ENCODE data around the gene CEP85L.

The CEP85L gene

DNA sequence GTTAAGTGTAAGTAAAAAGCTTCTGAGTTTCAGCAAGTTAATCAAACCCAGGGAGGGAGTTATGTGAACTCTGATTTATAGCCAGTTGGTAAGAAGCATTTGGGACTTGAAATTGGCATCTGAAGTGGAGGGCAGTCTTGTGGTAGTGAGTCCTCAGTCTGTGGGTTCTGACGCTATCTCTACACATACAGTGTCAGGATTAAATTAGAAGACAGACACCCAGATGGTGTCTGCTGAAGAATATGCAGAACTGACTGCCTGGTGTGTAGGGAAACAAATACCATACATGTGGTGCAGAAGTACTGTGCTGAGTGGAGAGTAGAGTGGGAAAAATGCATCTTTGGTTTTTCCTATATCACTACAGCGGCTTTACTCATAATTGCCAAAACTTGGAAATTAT, 146.8 kb downstream of the CEP85L start:
- in situ Hi-C loops (cut with HindIII; ENCODE audit: low sequenced_read_pairs): no loop called here

DNA sequence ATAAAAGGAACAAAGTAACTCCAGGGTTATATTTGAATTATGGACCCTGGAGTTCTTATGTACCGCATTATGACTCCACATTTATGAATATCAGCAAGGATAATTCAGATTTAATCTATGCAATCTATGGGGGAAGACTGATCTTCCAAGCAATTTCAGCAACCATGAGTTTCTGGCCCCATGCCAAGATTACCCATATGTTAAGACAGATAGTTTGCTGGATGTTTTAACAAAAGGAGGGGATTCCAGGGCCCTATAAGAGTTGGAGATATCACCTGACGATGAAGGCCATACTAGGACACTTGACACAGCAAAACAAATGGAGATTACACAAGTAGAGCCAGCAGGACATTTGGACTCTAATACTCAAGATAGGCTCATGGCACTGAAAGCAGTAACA, 149.2 kb downstream of the CEP85L start:
- in situ Hi-C loops (cut with HindIII; ENCODE audit: low sequenced_read_pairs): no loop called here

DNA sequence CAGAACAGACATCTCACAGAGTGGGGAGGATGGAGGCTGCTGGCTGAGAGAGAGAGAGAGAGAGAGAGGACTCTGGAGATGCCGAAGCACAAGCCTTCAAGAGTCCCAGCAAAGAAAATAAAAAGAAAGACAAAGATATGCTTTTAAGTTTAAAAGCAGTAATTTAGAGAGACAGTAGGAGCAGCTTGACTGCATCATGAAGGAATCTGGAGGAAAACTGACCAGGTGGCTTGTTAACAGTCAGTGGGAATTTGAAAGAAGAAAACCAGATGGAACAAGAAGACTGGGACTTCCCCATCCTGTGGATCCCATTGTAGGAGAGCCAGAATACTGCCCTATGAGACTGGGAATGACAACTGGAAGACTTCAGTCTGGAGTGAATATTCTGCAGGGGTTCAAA, 149.6 kb downstream of the CEP85L start:
- in situ Hi-C loops (cut with HindIII; ENCODE audit: low sequenced_read_pairs): no loop called here

DNA sequence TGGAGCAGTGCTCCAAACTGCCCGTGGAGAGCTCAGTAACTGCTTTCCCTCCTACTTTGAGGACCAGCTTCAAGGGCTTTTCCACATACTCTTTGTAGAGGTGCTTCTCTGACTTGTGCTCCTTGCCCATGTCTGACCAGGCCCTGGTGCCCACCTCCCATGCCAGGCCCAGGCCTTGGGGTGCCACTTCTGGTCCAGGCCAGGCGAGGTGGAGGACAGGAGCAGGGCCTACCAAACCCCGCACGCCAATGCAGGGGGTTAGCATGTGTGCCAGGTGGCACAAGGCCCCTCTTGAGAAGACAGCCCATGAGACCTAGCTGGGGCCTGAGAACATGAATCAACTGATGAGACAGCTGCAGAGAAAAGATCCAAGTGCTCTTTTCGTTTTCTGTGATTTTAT, 150.3 kb downstream of the CEP85L start:
- in situ Hi-C loops (cut with HindIII; ENCODE audit: low sequenced_read_pairs): no loop called here

DNA sequence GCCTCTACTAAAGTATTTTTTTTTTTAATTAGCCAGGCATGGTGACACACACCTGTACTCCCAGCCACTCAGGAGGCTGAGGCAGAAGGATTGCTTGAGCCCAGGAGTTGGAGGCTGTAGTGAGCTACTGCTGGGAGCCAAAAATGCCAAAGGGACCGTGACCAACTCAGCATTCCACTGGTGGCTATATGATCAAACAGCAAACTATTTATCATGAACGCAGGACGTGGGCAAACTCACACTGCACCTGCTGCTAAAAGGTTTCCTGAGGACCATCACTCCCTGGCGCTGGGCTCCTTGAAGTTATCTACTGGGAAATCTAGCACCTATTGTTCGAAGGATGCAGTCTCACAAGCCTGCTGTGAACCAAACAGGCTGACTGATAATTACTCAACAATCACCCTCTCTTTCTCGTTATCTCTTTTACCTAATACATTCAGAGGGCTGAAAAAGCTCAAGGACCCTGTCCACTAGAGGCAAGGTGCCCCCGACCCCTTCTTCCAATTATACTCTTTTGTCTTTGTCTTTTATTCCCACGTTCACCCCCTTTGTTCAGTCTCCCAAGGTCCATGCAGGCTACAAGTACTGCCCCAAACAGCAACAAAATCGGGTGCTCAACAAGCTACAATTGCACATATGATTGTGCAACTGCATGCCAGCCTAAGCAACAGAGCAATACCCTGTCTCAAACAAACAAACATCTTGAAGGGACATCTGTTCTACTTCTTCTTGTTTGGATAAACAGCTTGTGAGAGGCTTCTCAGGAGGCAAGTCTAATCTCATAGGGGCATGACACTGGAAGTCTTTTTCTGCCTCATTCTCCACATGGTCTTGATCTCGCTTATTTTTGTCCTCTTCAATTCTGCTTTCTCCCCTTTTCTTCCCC, 151.0 kb downstream of the CEP85L start:
- in situ Hi-C loops (cut with HindIII; ENCODE audit: low sequenced_read_pairs): no loop called here

DNA sequence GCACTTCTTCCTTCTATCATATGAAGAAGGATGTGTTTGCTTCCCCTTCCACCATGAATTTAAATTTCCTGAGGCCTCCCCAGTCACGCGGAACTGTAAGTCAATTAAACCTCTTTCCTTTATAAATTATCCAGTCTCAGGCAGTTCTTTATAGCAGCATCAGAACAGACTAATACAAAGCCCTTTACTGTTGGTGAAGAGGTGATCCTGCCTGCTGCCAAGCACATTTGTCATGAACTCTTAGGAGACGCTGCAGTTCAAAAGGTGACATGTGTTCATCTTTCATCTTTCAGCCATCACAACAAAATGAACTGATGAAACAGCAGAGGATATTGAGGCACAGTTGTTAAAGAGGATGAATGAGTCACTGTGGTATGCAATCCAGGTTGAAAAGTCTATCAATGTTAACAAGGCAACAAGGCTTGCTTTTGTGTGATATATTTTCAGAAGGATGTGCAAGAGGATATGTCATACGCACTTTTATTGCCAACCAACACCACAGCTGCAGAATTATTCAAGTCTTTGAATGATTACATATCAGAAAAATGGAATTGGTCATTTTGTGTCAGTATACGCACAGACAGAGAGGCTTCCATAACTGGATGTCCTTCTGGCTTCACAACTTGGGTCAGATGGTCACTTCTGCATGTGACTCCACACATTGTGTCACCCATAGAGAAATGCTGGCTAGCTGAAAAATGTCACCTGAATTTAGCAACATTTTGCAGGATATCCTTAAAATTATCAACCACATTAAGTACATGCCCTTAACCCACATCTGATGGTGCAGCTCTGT, 155.7 kb downstream of the CEP85L start:
- in situ Hi-C loops (cut with HindIII; ENCODE audit: low sequenced_read_pairs): no loop called here

DNA sequence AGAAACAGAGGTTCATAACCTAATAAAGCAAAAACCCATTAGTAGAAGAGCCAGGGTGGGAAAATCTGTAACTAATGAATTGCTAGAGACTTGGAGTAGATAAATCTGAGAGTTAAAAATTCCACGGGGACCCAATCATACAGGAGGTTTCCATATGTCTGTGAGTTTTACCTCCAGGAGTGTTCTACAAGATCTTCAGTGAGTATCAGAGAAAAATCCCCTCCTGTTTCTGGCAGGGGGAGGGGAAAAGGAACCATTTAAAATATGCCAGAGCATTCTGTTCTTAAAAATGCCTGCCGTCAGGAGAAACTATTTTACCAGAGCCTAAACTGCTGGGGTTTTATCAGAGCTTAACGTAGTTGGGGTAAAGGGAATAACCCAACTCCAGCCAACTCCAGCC, 157.3 kb downstream of the CEP85L start:
- in situ Hi-C loops (cut with HindIII; ENCODE audit: low sequenced_read_pairs): no loop called here

DNA sequence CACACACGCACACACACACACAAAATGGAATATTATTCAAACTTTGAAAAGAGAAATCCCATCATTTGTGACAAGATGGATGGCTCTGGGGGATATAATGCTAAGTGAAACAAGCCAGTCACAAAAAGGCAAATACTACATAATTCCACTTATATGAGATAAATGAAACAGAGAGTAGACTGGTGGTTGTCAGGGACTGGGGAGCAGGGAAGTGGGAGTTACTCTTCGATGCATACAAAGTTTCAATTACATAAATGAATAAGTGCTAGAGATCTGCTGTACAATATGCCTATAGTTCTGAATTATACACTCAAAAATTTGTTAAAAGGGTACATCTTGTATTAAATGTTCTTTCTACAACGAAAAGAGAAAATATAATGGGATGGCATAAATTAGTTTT, 161.4 kb downstream of the CEP85L start:
- in situ Hi-C loops (cut with HindIII; ENCODE audit: low sequenced_read_pairs): no loop called here

DNA sequence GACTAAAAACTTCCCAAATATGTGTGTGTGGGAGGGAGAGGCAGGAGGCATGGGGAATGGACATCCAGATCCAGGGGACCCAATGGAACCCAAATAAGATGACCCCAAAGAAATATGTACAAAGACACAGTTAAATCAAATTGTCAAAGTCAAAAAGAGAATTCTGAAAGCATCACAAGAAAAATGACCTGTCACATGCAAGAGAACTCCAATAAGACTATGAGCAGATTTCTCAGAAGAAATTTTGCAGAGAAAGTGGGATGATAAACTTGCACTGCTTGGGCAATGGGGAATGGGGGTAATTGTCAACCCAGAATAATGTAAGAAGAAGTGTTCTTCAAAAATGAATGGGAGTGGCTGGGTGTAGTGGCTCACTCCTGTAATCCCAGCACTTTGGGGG, 162.8 kb downstream of the CEP85L start:
- in situ Hi-C loops (cut with HindIII; ENCODE audit: low sequenced_read_pairs): no loop called here

DNA sequence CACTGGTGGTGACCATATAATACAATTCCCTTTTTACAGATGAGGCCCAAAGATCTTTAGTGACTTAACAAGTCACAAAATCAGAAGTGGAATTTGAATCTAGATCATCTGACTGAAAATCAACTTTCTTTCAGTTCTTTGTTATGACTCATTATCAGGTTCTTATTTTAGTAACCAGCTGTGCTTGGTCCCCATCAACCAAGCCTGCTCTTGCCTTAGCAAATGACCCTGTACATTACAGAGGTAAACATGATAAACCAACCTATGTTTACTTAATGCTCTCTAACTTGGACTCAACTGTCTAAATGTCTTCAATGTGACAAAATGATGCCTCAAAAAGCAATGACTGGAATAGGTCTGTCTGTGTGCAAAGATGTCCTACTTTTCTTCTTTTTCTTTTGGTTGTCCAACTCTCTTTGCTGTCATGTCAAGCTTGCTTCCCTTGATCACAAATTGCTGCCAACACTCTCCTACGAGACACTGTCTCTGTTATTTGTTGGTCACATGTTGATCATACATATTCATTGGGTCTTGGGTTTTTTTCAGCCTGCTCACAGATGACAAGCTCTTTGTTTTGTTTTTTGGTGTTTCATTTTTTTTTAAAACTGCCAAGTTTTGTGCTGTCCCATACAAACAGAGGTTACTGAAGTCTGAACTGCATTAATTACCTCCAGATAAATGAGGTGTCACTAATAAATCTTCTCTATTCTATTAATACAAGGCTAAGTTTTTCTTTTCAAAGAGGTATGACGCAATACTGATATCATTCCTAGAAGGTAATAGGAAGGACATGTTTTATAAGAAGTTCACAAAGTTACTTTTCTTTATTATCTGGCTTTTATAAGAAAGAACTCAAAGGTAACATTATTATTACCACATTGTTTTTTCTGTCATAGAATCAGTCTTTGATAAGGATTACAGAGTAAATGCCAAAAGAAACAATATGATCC, 165.5 kb downstream of the CEP85L start:
- in situ Hi-C loops (cut with HindIII; ENCODE audit: low sequenced_read_pairs): no loop called here

DNA sequence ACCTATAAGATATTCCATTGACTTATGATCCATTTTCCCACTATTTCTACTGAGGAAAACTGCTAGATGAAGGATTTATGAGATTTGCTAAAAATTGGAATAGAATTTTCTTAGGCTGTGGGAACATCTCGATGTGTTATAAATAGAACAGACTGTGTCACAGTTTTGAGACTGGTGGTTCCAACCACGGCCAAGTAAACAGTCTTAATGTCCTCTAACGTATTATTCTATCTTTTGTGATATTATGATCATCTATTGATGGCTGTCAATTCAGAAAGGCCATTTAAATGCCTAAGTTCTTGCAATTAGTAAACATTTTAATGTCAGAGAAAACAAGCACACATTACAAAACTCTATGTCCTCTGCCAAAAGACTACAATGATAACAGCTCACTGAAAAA, 174.8 kb downstream of the CEP85L start:
- in situ Hi-C loops (cut with HindIII; ENCODE audit: low sequenced_read_pairs): no loop called here

DNA sequence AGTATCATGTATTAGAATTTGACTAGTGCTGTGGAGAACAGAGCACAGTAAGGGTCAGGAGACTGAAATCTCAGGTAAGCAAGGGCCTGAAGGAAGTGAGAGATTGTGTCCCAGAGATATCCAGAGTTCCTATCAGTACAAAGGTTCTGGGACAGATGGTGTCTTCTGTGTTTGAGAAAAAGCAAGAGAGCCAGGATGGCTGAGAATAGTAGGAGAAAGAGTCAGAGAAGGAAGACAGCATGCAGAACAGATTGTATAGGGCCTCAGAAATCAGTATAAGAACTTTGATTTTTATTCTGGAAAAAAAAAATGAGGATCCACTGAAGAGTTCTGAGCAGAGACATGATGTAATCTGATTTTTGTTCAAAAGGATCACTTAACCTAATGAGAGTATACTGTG, 178.1 kb downstream of the CEP85L start:
- in situ Hi-C loops (cut with HindIII; ENCODE audit: low sequenced_read_pairs): no loop called here

DNA sequence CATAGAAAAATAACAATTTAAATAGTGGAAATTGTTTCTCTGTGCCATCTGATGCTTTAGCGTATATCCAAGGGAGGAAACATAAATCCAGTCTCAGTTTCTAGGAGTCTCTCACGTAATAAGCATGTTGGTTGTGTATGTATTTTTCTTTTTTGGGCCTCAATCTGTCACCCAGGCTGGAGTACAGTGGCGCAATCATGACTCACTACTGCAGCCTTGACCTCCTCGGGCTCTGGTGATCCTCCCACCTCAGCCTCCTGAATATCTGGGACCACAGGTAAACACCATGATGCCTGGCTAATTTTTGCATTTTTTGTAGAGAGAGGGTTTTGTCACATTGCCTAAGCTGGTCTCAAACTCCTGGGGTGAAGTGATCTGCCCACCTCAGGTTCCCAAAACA, 181.9 kb downstream of the CEP85L start:
- in situ Hi-C loops (cut with HindIII; ENCODE audit: low sequenced_read_pairs): no loop called here

DNA sequence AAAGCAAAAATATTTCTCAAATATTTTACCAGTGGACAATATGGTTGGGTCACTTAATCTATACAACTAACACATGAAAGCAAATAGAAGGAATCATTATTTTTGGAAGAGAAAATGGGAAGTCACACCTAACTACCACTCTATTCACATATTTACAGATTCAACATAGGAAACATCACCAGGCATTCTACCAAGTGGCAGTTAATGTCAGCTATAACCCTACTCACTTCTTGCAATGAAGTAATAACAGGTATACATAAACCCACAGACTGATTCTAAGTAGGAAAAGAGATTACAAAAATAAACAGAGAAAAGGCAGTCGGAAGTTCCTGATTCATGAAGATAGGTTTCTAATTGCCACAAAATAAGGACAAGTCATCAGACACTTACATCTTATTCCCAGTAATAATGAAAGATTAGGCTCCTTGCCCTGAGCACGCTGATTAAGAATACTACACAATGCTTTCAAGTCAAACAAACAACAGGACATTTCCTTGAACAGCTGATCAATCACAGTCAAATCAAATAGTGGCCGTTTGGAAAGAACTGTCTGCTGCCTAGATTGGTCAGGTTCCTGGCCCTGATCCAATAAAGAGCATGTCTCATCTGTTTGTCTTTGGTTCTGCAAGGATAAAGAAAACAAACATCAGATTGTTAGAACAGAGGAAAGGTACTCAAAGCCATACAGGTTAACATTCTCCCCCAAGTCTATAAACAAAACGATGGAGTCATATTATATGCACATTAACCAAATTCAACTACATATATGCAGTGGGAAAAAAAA, 182.5 kb downstream of the CEP85L start:
- in situ Hi-C loops (cut with HindIII; ENCODE audit: low sequenced_read_pairs): no loop called here

DNA sequence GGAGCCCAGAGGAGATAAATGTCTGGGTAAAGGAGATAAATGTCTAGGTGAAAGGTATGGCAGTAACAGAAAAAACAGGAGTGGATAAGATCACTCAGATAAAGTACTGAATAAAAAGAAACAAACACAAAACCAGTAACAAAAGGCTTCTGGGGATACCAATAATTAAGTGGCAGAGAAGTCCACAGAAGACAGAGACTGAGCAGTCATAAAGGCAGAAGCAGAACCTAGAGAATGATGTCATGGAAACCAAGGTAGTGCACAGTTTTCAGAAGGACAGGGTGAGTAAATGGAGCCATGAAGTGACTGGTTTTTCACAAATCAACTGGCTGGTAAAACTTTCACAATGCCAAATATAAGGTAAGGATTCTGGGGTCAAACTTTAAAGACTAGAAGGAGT, 184.2 kb downstream of the CEP85L start:
- in situ Hi-C loops (cut with HindIII; ENCODE audit: low sequenced_read_pairs): no loop called here

DNA sequence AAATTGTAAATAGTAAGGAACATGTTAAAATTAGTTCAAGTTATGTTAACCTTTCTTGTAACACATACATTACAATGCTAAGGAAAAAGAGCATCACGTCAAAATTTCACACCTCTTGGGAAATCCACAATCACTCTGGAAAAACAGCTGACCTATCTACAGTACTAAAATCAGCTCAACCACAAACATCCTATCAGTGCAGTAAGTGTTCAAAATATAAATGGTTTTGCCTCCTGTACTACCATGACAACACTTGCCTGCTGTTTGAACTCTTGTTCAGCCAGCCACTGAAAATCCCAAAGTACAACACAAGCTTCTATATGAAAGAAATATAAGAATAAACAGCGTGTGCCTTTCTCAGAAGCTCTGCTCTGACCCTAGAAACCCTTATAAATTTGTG, 186.8 kb downstream of the CEP85L start:
- in situ Hi-C loops (cut with HindIII; ENCODE audit: low sequenced_read_pairs): no loop called here

DNA sequence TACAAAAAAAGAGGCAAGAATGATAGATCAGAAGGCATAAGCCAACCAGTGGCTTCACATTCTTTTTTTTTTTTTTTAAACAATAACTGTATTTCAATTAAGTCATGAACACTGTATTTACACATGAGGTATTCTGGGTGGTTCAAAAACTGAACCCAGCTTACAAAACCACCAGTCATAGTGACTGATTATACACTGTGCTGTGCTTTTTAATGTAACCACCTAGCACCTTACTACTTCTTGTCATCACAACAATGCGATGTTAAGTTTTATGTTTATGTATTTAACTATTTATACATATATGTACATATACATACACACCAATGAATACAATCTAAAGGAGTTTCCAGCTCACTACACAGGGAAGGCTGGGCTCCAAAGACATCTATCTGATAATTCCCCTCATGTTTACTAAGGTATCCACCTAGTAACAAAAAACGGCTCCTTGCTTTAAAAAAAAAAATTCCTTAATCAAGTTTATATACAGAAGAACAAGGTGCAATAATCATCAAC, 190.4 kb downstream of the CEP85L start:
- in situ Hi-C loops (cut with HindIII; ENCODE audit: low sequenced_read_pairs): no loop called here

DNA sequence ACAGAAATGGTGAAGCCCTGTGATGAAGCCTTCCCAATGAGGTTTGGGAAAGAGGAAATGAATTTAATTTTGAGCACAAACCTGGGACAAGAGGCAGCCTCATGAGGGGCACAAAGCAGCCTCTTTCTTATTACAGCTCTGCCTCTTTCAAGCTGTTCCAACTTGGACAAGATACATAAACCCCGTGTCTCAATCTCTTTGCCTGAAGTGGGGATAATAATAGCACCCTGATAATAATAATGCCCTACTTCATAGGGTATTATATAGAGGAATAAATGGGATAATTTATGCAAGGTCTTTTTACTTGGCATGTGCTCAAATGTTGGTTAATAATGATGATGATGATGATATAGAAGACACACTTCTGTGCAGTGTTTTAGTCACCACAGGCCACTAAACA, 194.4 kb downstream of the CEP85L start:
- in situ Hi-C loops (cut with HindIII; ENCODE audit: low sequenced_read_pairs): no loop called here

DNA sequence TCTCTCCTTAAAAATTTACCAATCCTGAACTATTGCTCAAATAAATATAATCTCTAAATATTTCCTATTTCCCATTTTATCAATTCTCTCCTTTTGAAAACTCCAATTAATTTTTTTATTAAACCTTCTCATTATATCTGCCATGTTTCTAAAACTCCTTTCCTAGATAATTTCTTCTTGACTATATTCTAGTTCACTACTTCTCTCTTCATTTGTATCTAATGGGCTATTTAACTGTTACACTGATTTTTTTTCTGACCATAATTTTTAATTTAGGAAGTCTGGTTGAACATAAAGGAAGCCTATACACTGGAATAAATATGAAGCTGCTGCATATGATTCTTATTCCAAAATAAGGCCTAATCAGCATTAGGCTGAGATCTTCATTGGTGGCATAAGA, 199.6 kb downstream of the CEP85L start:
- in situ Hi-C loops (cut with HindIII; ENCODE audit: low sequenced_read_pairs): no loop called here

DNA sequence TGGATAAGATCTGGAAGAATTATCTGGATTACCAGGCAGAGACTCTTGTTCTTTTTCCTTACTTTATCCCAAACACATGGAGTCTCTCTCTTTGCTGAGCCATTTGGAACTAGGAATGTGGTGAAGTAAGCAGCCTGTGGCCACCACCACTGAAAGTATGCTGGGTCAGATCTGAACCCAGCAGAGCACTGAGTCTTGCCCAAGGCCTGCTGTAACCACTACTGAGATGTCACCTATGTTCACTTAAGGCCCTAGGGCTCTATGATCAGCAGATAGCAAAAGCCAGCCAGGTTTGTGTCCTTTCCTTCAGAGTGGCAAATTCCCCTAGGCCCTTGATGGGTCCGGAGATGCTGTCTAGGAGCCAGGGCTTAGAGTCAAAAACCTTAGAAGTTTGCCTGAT, 206.6 kb downstream of the CEP85L start:
- in situ Hi-C loops (cut with HindIII; ENCODE audit: low sequenced_read_pairs): no loop called here

All from DLD1 (cell line).